SU-DHL-6 (cell line): ENCODE measurements around the gene VSTM2L.

Experiments used
- H2AFZ ChIP-seq: fragments of 200-600 bp; sonication (generic); 2 replicates; pipeline ENCODE4 v1.6.1; 2014; ENCODE audit warnings: low read depth, mild to moderate bottlenecking, moderate library complexity, mixed read lengths, antibody characterized with exemption, low read length; ENCODE audit not compliant: severe bottlenecking
- H3F3A ChIP-seq: fragments of 200-600 bp; shearing (Covaris generic); 2 replicates; pipeline ENCODE4 v1.6.0; 2016; ENCODE audit warnings: antibody characterized with exemption, mild to moderate bottlenecking; ENCODE audit not compliant: insufficient read depth
- H3K27ac ChIP-seq: fragments of 200-600 bp; sonication (generic); 2 replicates; pipeline ENCODE4 v1.5.1; 2016; ENCODE audit warnings: low read depth, mild to moderate bottlenecking, low read length, moderate library complexity, mixed read lengths
- H3K27me3 ChIP-seq: fragments of 200-600 bp; sonication (generic), shearing (Covaris generic); 2 replicates; pipeline ENCODE4 v1.6.0; 2014; ENCODE audit warnings: mild to moderate bottlenecking, low read length
- H3K36me3 ChIP-seq: fragments of 200-600 bp; sonication (generic); 2 replicates; pipeline ENCODE4 v1.6.1; 2014; ENCODE audit warnings: mild to moderate bottlenecking, low read length, mixed read lengths
- H3K4me2 ChIP-seq: fragments of 300-600, 200-600 bp; shearing (Covaris generic), sonication (generic); 2 replicates; pipeline ENCODE4 v1.6.0; 2014; ENCODE audit warnings: low read length, low read depth, mild to moderate bottlenecking; ENCODE audit not compliant: poor library complexity, severe bottlenecking
- H3K4me3 ChIP-seq: fragments of 200-600 bp; sonication (generic); 2 replicates; pipeline ENCODE4 v1.5.1; 2014; ENCODE audit warnings: antibody characterized with exemption, low read length, mild to moderate bottlenecking, mixed read lengths; ENCODE audit not compliant: insufficient read depth, poor library complexity, severe bottlenecking
- H3K79me2 ChIP-seq: fragments of 200-600 bp; sonication (generic); 2 replicates; pipeline ENCODE4 v1.6.1; 2014; ENCODE audit warnings: mild to moderate bottlenecking, low read length, moderate library complexity; ENCODE audit not compliant: insufficient read depth
- H3K9ac ChIP-seq: fragments of 200-600 bp; sonication (generic); 2 replicates; pipeline ENCODE4 v1.7.0; 2014; ENCODE audit warnings: mild to moderate bottlenecking, low read length
- H3K9me2 ChIP-seq: fragments of 200-600 bp; sonication (generic); replicated peaks from 2 replicates; pipeline ENCODE4 v1.6.1; 2014; ENCODE audit warnings: low read length; ENCODE audit not compliant: insufficient read depth
- H3K9me3 ChIP-seq: fragments of 200-600 bp; sonication (generic); 2 replicates; pipeline ENCODE4 v1.6.1; 2014; ENCODE audit warnings: low read length, mixed read lengths; ENCODE audit not compliant: insufficient read depth
- H4K20me1 ChIP-seq: fragments of 200-600 bp; sonication (generic); 2 replicates; pipeline ENCODE4 v1.6.1; 2014; ENCODE audit warnings: low read depth, mild to moderate bottlenecking, antibody characterized with exemption, low read length, moderate library complexity, mixed read lengths
- EZH2phosphoT487 ChIP-seq: fragments of 200-600 bp; sonication (generic), shearing (Covaris generic); conservative IDR thresholded peaks from 2 replicates; pipeline ENCODE4 v1.6.1; 2018; ENCODE audit warnings: mild to moderate bottlenecking, antibody characterized with exemption, low read length, moderate library complexity, mixed read lengths
- TF ChIP-seq, protein P1 (sequence below): fragments of 200-600 bp; sonication (generic); IDR thresholded peaks from one replicate; pipeline ENCODE4 v1.5.1; 2017; ENCODE audit warnings: antibody characterized with exemption, mild to moderate bottlenecking, low read length, moderate library complexity; ENCODE audit not compliant: insufficient read depth, poor library complexity, severe bottlenecking

VSTM2L gene

DNA sequence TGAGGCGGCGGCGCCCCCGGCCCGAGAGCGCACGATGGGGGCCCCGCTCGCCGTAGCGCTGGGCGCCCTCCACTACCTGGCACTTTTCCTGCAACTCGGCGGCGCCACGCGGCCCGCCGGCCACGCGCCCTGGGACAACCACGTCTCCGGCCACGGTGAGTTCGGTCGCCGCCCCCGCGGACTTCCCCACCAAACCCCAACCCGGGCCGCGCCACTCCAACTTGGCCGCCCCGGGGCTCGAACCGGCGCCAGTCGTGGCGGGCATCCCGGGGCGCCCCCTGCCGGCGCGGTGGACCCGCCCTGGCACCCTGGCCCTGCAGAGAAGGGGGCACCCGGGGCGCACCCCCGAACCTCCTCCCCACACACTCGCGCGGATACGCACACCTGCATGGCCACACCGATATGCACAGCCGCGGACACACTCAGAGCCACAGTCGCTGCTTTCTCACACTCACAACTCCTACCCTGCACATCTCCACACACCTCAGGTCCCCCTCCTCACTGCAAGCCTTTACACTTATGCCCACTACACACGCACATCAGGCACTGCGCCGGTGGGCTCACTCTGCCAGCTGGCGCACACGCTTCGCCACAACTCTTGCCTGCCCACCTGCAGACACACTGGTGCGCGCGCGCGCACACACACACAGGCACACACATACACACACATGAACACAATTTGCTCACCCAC is 535 bp downstream of the VSTM2L start:
- H3K27me3 ChIP-seq = no peaks in the 10 kb centered on the region
- no peaks in the 10 kb centered on the region for H3K79me2 ChIP-seq
- H3K9me3 ChIP-seq = no peaks in the 10 kb centered on the region
- no peak overlapping the region for H3K9ac ChIP-seq
- no peaks in the 10 kb centered on the region for H3F3A ChIP-seq
- H3K27ac ChIP-seq = no peak overlapping the region
- no peak overlapping the region for H3K4me2 ChIP-seq
- no peak for TF ChIP-seq EZH2phosphoT487
- TF ChIP-seq, protein P1, sequence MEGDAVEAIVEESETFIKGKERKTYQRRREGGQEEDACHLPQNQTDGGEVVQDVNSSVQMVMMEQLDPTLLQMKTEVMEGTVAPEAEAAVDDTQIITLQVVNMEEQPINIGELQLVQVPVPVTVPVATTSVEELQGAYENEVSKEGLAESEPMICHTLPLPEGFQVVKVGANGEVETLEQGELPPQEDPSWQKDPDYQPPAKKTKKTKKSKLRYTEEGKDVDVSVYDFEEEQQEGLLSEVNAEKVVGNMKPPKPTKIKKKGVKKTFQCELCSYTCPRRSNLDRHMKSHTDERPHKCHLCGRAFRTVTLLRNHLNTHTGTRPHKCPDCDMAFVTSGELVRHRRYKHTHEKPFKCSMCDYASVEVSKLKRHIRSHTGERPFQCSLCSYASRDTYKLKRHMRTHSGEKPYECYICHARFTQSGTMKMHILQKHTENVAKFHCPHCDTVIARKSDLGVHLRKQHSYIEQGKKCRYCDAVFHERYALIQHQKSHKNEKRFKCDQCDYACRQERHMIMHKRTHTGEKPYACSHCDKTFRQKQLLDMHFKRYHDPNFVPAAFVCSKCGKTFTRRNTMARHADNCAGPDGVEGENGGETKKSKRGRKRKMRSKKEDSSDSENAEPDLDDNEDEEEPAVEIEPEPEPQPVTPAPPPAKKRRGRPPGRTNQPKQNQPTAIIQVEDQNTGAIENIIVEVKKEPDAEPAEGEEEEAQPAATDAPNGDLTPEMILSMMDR = no peak
- H3K4me3 ChIP-seq = no peak overlapping the region
- no peaks in the 10 kb centered on the region for H3K9me2 ChIP-seq
- H2AFZ ChIP-seq = no peak overlapping the region
- no peaks in the 10 kb centered on the region for H4K20me1 ChIP-seq
- H3K36me3 ChIP-seq = no peaks in the 10 kb centered on the region

DNA sequence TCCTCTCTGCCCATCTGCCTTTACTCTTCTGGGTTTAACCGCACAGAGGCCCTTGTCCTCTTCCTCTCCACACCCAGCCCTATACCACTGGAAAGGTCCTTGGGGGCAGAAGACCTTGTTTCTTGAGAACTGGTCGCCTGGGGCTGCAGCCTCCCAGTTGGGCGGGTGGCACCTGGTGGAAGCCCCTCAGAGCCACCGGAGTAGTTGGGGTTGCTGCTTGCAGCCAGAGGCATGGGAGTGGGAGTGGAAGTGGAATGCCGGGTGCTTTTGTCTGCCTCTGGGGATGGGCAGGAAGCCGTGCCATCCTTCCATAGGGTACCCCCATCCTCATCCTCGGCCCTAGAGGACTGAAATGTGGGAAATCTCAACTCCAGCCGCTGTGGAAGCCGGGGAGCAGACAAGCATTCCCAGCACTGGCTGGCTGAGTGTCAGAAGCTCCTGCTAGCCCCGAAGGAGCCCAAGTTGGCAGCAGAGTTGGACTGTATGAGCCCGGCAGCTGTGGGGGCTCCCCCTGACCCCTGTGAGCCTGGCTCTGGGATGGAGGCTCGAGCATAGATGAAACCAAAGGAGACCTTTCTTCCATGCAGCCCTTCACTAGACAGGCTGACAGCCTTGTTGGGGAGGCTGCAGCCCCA is 1.2 kb downstream of the VSTM2L start:
- Histone ChIP-seq H3K27me3 (no peaks in the 10 kb centered on the region), H3K4me3 (no peak overlapping the region), H3K9me3 (no peaks in the 10 kb centered on the region), H3K4me2 (no peak overlapping the region), H3K79me2 (no peaks in the 10 kb centered on the region), H3K27ac (no peak overlapping the region), H4K20me1 (no peaks in the 10 kb centered on the region), H3F3A (no peaks in the 10 kb centered on the region), H3K9me2 (no peaks in the 10 kb centered on the region), H2AFZ (no peak overlapping the region), H3K36me3 (no peaks in the 10 kb centered on the region), H3K9ac (no peak overlapping the region)
- no peak for TF ChIP-seq EZH2phosphoT487
- TF ChIP-seq, protein P1 = no peak

DNA sequence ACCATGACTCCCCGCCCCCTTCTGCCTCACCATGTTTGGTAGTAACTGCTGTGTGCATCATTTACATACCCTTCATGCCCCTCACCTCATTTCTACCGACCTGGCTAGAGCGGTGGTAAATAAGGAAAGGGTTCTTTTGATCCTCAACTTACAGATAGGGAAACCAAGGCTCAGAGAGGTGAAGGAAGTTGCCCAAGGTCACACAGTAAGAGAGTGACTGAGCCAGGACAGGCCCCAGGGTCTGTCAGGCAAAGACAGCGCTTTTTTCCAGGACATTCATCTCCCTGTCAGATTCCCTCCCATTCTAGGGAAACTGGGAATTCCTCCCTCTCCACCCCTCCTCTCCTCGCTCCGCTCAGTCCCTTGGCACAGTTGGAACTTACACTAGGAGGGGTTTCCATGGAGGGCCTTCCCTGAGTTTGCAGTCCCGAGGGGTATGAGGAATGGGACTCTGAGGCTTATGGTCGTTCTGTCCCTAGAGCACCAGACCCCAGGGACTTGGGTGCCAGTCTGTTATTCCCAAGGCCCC is 2.0 kb downstream of the VSTM2L start:
- Histone ChIP-seq H3K9me3 (no peaks in the 10 kb centered on the region), H3F3A (no peaks in the 10 kb centered on the region), H2AFZ (no peak overlapping the region), H3K36me3 (no peaks in the 10 kb centered on the region), H3K79me2 (no peaks in the 10 kb centered on the region), H4K20me1 (no peaks in the 10 kb centered on the region), H3K27me3 (no peaks in the 10 kb centered on the region), H3K9ac (no peak overlapping the region), H3K9me2 (no peaks in the 10 kb centered on the region), H3K4me2 (no peak overlapping the region), H3K4me3 (no peak overlapping the region), H3K27ac (no peak overlapping the region)
- TF ChIP-seq, protein P1 = no peak
- TF ChIP-seq EZH2phosphoT487 = no peak
